SU-DHL-6 (cell line): ENCODE data around the gene DRD3.

Experiments
- H2AFZ ChIP-seq: fragments of 200-600 bp; sonication (generic); 2 replicates; pipeline ENCODE4 v1.6.1; 2014; ENCODE audit warnings: low read depth, mild to moderate bottlenecking, moderate library complexity, mixed read lengths, antibody characterized with exemption, low read length; ENCODE audit not compliant: severe bottlenecking
- H3F3A ChIP-seq: fragments of 200-600 bp; shearing (Covaris generic); 2 replicates; pipeline ENCODE4 v1.6.0; 2016; ENCODE audit warnings: antibody characterized with exemption, mild to moderate bottlenecking; ENCODE audit not compliant: insufficient read depth
- H3K27ac ChIP-seq: fragments of 200-600 bp; sonication (generic); 2 replicates; pipeline ENCODE4 v1.5.1; 2016; ENCODE audit warnings: low read depth, mild to moderate bottlenecking, low read length, moderate library complexity, mixed read lengths
- H3K27me3 ChIP-seq: fragments of 200-600 bp; sonication (generic), shearing (Covaris generic); 2 replicates; pipeline ENCODE4 v1.6.0; 2014; ENCODE audit warnings: mild to moderate bottlenecking, low read length
- H3K36me3 ChIP-seq: fragments of 200-600 bp; sonication (generic); 2 replicates; pipeline ENCODE4 v1.6.1; 2014; ENCODE audit warnings: mild to moderate bottlenecking, low read length, mixed read lengths
- H3K4me2 ChIP-seq: fragments of 300-600, 200-600 bp; shearing (Covaris generic), sonication (generic); 2 replicates; pipeline ENCODE4 v1.6.0; 2014; ENCODE audit warnings: low read length, low read depth, mild to moderate bottlenecking; ENCODE audit not compliant: poor library complexity, severe bottlenecking
- H3K4me3 ChIP-seq: fragments of 200-600 bp; sonication (generic); 2 replicates; pipeline ENCODE4 v1.5.1; 2014; ENCODE audit warnings: antibody characterized with exemption, low read length, mild to moderate bottlenecking, mixed read lengths; ENCODE audit not compliant: insufficient read depth, poor library complexity, severe bottlenecking
- H3K79me2 ChIP-seq: fragments of 200-600 bp; sonication (generic); 2 replicates; pipeline ENCODE4 v1.6.1; 2014; ENCODE audit warnings: mild to moderate bottlenecking, low read length, moderate library complexity; ENCODE audit not compliant: insufficient read depth
- H3K9ac ChIP-seq: fragments of 200-600 bp; sonication (generic); 2 replicates; pipeline ENCODE4 v1.7.0; 2014; ENCODE audit warnings: mild to moderate bottlenecking, low read length
- H3K9me2 ChIP-seq: fragments of 200-600 bp; sonication (generic); replicated peaks from 2 replicates; pipeline ENCODE4 v1.6.1; 2014; ENCODE audit warnings: low read length; ENCODE audit not compliant: insufficient read depth
- H3K9me3 ChIP-seq: fragments of 200-600 bp; sonication (generic); 2 replicates; pipeline ENCODE4 v1.6.1; 2014; ENCODE audit warnings: low read length, mixed read lengths; ENCODE audit not compliant: insufficient read depth
- H4K20me1 ChIP-seq: fragments of 200-600 bp; sonication (generic); 2 replicates; pipeline ENCODE4 v1.6.1; 2014; ENCODE audit warnings: low read depth, mild to moderate bottlenecking, antibody characterized with exemption, low read length, moderate library complexity, mixed read lengths
- EZH2phosphoT487 ChIP-seq: fragments of 200-600 bp; sonication (generic), shearing (Covaris generic); conservative IDR thresholded peaks from 2 replicates; pipeline ENCODE4 v1.6.1; 2018; ENCODE audit warnings: mild to moderate bottlenecking, antibody characterized with exemption, low read length, moderate library complexity, mixed read lengths
- TF ChIP-seq, protein P1 (sequence below): fragments of 200-600 bp; sonication (generic); IDR thresholded peaks from one replicate; pipeline ENCODE4 v1.5.1; 2017; ENCODE audit warnings: antibody characterized with exemption, mild to moderate bottlenecking, low read length, moderate library complexity; ENCODE audit not compliant: insufficient read depth, poor library complexity, severe bottlenecking

DRD3 gene

DNA sequence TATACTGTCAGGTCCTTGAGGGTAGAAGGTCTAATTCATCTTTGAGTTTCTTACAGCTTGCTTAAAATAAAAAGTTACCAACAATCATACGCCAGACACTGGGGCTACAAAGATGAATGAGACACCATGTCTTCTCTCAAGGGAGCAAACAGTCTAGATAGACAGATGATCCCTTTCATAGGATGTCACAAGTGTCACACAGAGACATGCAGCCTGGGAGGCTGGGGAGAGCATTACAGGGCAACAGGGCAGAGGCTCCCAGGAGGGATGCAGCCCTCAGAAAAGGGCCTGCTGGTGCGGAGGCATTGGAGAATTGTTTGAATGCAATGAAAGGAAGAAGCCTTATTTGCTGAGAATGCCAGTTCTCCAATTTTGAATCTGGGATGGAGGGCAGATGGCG, 39.0 kb downstream of the DRD3 start:
- Histone ChIP-seq H3K9me3 (no peaks in the 10 kb centered on the region), H3K9me2 (no peaks in the 10 kb centered on the region), H3K27ac (no peak overlapping the region), H4K20me1 (no peaks in the 10 kb centered on the region), H3K4me3 (no peak overlapping the region), H2AFZ (no peak overlapping the region), H3K4me2 (no peak overlapping the region), H3K27me3 (no peaks in the 10 kb centered on the region), H3F3A (no peaks in the 10 kb centered on the region), H3K79me2 (no peaks in the 10 kb centered on the region), H3K9ac (no peak overlapping the region), H3K36me3 (no peaks in the 10 kb centered on the region)
- no peak for TF ChIP-seq EZH2phosphoT487
- TF ChIP-seq, protein P1, sequence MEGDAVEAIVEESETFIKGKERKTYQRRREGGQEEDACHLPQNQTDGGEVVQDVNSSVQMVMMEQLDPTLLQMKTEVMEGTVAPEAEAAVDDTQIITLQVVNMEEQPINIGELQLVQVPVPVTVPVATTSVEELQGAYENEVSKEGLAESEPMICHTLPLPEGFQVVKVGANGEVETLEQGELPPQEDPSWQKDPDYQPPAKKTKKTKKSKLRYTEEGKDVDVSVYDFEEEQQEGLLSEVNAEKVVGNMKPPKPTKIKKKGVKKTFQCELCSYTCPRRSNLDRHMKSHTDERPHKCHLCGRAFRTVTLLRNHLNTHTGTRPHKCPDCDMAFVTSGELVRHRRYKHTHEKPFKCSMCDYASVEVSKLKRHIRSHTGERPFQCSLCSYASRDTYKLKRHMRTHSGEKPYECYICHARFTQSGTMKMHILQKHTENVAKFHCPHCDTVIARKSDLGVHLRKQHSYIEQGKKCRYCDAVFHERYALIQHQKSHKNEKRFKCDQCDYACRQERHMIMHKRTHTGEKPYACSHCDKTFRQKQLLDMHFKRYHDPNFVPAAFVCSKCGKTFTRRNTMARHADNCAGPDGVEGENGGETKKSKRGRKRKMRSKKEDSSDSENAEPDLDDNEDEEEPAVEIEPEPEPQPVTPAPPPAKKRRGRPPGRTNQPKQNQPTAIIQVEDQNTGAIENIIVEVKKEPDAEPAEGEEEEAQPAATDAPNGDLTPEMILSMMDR: no peak

DNA sequence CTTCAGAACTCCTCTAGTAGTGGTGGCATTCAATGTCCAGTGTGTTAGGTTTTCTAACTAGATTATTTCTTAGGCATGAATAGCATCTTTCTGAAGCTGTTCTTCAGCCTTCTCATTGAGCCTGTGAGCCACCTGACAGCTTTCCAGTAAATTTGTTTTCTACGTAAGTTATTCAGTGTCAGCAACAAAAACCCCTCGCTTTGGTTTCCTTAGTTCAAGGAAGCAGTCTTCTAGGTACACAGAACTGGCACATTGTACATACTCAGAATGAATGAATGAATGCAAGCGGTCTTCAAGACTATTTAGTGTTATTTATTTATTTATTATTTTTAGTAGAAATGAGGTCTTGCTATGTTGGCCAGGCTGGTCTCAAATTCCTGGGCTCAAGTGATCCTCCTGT, 44.9 kb downstream of the DRD3 start:
- Histone ChIP-seq H3K4me3 (no peak overlapping the region), H3K36me3 (no peaks in the 10 kb centered on the region), H3K9ac (no peak overlapping the region), H3K9me3 (no peaks in the 10 kb centered on the region), H3K4me2 (no peak overlapping the region), H3K79me2 (no peaks in the 10 kb centered on the region), H3F3A (no peaks in the 10 kb centered on the region), H3K27me3 (no peaks in the 10 kb centered on the region), H2AFZ (no peak overlapping the region), H4K20me1 (no peaks in the 10 kb centered on the region), H3K9me2 (no peaks in the 10 kb centered on the region), H3K27ac (no peak overlapping the region)
- TF ChIP-seq, protein P1: no peak
- no peak for TF ChIP-seq EZH2phosphoT487

DNA sequence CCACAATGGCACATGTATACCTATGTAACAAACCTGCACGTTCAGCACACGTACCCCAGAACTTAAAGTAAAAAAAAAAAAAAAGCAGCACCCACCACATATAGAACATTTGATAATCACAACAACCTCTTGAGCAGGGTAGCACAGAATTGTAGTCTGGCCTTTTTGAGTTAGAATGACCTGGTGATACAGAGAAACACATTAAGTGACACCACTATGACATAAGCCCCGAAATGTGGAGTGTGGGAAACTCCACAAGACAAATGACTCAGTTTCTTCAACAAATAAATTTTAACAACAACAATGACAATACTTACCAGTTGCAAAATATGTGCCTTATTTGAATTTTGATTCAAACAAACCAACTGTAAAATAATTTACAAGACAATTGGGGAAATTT, 46.4 kb downstream of the DRD3 start:
- Histone ChIP-seq H3K27ac (no peak overlapping the region), H3F3A (no peaks in the 10 kb centered on the region), H3K4me3 (no peak overlapping the region), H3K9ac (no peak overlapping the region), H3K9me3 (no peaks in the 10 kb centered on the region), H3K36me3 (no peaks in the 10 kb centered on the region), H2AFZ (no peak overlapping the region), H3K9me2 (no peaks in the 10 kb centered on the region), H3K79me2 (no peaks in the 10 kb centered on the region), H3K27me3 (no peaks in the 10 kb centered on the region), H3K4me2 (no peak overlapping the region), H4K20me1 (no peaks in the 10 kb centered on the region)
- TF ChIP-seq EZH2phosphoT487: no peak
- TF ChIP-seq, protein P1: no peak
